SK-N-MC (cell line): ENCODE results near the gene ERF.
A peak's percentile ranks its signal among the peaks of the same experiment; 100 is the strongest.

Source experiments
- DNase-seq: peaks from one replicate; pipeline ENCODE4 v3.0.0-alpha.2; 2011; ENCODE audit warnings: low read depth, low spot score
- H3K27ac ChIP-seq: fragments of 200-600 bp; sonication (generic); 2 replicates; pipeline ENCODE4 v1.5.1; 2016; ENCODE audit warnings: mixed run types
- H3K36me3 ChIP-seq: fragments of 200-600 bp; sonication (generic); 2 replicates; pipeline ENCODE4 v1.6.1; 2017; ENCODE audit warnings: antibody characterized with exemption, low read length, mixed read lengths; ENCODE audit not compliant: insufficient read depth
- H3K4me3 ChIP-seq: fragments of 200-600 bp; sonication (generic); 2 replicates; pipeline ENCODE4 v1.5.1; 2016
- H3K9ac ChIP-seq: fragments of 200-600 bp; sonication (generic); 2 replicates; pipeline ENCODE4 v1.8.0; 2017; ENCODE audit warnings: mixed run types, mixed read lengths; ENCODE audit not compliant: insufficient read length
- H3K9me3 ChIP-seq: fragments of 200-600 bp; sonication (generic); 2 replicates; pipeline ENCODE4 v1.6.1; 2017; ENCODE audit warnings: low read depth, mild to moderate bottlenecking, antibody characterized with exemption, low read length, moderate library complexity, mixed read lengths
- EZH2 ChIP-seq: fragments of 200-600 bp; sonication (generic); IDR thresholded peaks from one replicate; pipeline ENCODE4 v1.6.1; 2017; ENCODE audit warnings: antibody characterized with exemption
- FOXP2 ChIP-seq: optimal IDR thresholded peaks from 2 replicates; pipeline ENCODE3; 2011; ENCODE audit warnings: mild to moderate bottlenecking, moderate library complexity; ENCODE audit not compliant: insufficient read depth; ENCODE audit errors: extremely low read length, control extremely low read depth
- POLR2AphosphoS5 ChIP-seq: IDR thresholded peaks from 2 replicates; pipeline ENCODE4 v1.6.1; 2012; ENCODE audit warnings: mild to moderate bottlenecking, low read depth, low read length, borderline replicate concordance

ERF gene

DNA sequence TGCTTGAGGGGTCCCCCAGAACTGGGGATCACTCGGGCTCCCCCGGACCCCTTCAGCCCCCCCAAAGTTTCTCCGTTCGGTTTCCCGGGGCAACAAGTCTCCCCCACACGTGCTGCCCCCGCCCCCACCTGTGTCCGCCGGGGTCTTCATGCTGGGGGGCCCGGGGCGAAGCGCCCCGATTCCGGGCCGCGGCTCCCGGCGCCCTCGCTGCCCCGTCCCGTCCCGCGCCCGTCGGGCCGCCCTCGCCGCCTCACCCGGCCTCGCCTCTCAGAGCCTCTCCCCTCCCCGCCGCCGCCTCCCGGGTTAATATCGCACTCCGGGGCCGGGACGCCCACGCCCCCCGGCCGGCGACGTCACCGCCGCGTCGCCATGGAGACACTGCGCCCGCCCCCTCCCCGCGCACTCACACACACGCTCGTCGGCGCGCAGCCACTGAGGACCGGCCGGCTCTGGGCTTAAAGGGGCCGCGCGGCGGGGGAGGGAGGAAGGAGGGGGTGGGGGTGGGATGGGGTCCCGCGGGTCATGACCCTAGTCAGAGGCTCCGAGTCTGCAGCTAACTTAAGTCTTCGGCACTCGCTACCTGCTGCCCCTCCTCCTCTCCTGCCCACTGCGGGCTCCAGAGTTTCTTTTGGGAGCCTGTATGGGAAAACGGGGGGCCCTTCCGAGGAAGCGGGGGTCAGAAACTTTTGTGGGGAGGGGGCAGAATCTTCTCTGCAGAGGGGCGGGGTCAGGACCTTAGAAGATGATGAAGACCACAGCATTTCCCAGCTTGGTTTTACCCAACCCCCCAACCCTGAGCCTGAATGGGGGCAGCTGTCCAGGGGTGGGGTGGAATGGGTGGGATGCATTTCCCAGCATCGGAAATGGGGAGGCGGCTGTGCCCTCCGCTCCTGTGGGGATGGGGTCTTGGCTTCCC lies at the start of gene ERF:
Gene ERF (minus strand): TSS at position 279 of the 916 bp plus-strand sequence. CDS start 129 bp downstream, at position 150.
- peak within 1 kb of the TSS; percentile 98 for H3K4me3 ChIP-seq
- peaks cover 5% of the 10 kb centered on the region; the same call in 1 of the 2 replicates for H3K36me3 ChIP-seq
- H3K27ac ChIP-seq = peak within 1 kb of the TSS; percentile 95
- H3K9ac ChIP-seq = peak within 1 kb of the TSS; percentile 96
- DNase-seq = no peak
- H3K9me3 ChIP-seq = no peaks in the 10 kb centered on the region
- no peak for TF ChIP-seq FOXP2
- TF ChIP-seq EZH2 = no peak
- peak; percentile 82; the same call in 1 of the 2 replicates for TF ChIP-seq POLR2AphosphoS5

DNA sequence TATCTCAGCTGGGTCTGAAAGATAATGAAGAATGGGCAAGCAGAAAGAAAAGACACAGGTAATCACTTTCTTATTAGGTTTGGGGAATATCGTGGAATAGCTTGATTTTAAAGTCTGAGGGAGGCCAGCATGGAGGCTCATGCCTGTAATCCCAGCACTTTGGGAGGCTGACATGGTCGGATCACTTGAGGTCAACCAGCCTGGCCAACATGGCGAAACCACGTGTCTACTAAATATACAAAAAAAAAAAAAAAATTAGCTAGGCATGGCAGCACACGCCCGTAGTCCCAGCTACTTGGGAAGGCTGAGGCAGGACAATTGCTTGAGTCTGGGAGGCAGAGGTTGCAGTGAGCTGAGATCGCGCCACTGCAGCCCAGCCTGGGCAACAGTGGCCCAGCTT lies 48.9 kb upstream of the ERF start:
- H3K9ac ChIP-seq = no peak overlapping the region
- H3K36me3 ChIP-seq = peaks cover 7% of the 10 kb centered on the region; the same call in 1 of the 2 replicates
- no peak for DNase-seq
- no peak for TF ChIP-seq POLR2AphosphoS5
- no peak for TF ChIP-seq EZH2
- no peak for TF ChIP-seq FOXP2
- H3K4me3 ChIP-seq = no peak overlapping the region
- no peaks in the 10 kb centered on the region for H3K9me3 ChIP-seq
- H3K27ac ChIP-seq = peak overlapping the region; percentile 83

DNA sequence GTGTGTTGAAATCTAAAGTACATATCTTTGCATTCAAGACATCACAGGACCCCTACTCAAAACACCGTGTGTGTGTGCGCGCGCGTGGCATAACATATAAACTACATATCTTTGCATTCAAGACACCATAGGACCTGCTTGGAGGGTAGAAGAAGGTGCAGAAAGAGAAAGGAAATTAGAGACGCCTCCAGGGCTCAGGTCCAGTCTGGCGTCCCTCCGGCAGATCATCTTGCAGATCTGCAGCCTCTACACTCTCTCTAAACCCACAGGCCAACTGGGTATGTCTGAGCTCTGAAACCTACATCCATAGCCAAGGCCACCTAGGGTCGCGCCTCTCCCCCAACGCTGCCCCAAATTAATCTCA lies 48.2 kb upstream of the ERF start:
- Histone ChIP-seq H3K4me3 (peak overlapping the region; percentile 91), H3K9me3 (no peaks in the 10 kb centered on the region), H3K27ac (peak overlapping the region; percentile 83), H3K36me3 (peaks cover 7% of the 10 kb centered on the region; the same call in 1 of the 2 replicates), H3K9ac (peak overlapping the region; percentile 79)
- DNase-seq = no peak
- TF ChIP-seq EZH2 (no peak), POLR2AphosphoS5 (no peak), FOXP2 (no peak)

DNA sequence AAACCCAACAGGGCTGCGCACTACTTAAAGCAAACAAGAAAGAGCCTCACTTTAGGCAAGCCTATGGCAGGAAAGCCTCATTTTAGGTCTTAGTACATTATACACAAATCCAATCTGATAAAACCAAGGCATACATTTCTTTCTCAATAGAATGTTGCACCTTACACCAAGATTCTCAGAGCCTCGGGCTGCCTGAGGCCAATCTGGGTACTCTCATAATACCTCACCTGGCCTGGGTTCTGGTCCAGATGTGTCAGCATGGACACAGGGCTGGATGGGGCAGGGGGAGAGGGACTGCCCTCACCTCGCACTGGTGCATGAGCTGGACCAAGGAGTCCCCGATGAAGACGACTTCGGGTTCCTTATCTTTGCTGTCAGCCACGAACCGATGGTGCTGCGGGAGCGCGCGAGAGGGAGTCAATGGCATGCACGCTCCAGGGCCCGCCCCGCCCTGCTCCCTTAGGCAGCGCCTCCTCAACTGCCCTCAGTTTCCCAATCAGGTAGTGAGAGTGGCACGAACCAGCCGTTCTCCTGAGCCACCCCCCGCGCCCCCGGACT lies 46.8 kb upstream of the ERF start, which contains the start of gene PRR19:
Gene PRR19 (plus strand): TSS at position 487 of the 558 bp plus-strand sequence. CDS start 7,453 bp downstream, outside the sequence.
- no peak for DNase-seq
- Histone ChIP-seq H3K36me3 (peaks cover 11% of the 10 kb centered on the region; the same call in 1 of the 2 replicates), H3K9me3 (no peaks in the 10 kb centered on the region), H3K27ac (peak within 1 kb of the TSS; percentile 83), H3K9ac (peak within 1 kb of the TSS; percentile 79), H3K4me3 (peak within 1 kb of the TSS; percentile 91)
- TF ChIP-seq EZH2 (no peak), FOXP2 (no peak), POLR2AphosphoS5 (no peak)

- H3K27ac ChIP-seq = no peak overlapping the region
- DNase-seq = no peak
- H3K9ac ChIP-seq = no peak overlapping the region
- H3K4me3 ChIP-seq = no peak overlapping the region
- no peaks in the 10 kb centered on the region for H3K9me3 ChIP-seq
- peaks cover 50% of the 10 kb centered on the region; the same call in 1 of the 2 replicates for H3K36me3 ChIP-seq
- TF ChIP-seq EZH2 = no peak
- no peak for TF ChIP-seq FOXP2
- no peak for TF ChIP-seq POLR2AphosphoS5
Measured at GRCh38 chr19:42297039-42297438, 42.1 kb upstream of the ERF start.

- H3K9ac ChIP-seq = no peak overlapping the region
- no peak for DNase-seq
- H3K27ac ChIP-seq = peak overlapping the region; percentile 46; the same call in 1 of the 2 replicates
- H3K9me3 ChIP-seq = no peaks in the 10 kb centered on the region
- H3K4me3 ChIP-seq = no peak overlapping the region
- H3K36me3 ChIP-seq = peaks cover 60% of the 10 kb centered on the region
- TF ChIP-seq FOXP2 = no peak
- peak; percentile 75 for TF ChIP-seq POLR2AphosphoS5
Measured at GRCh38 chr19:42295831-42296525, 41.0 kb upstream of the ERF start.

GRCh38 chr19:42295342-42295741 lies 40.4 kb upstream of the ERF start:
- Histone ChIP-seq H3K9ac (no peak overlapping the region), H3K36me3 (peaks cover 67% of the 10 kb centered on the region), H3K4me3 (no peak overlapping the region), H3K27ac (peak overlapping the region; percentile 46; the same call in 1 of the 2 replicates), H3K9me3 (no peaks in the 10 kb centered on the region)
- DNase-seq = no peak
- TF ChIP-seq POLR2AphosphoS5 (no peak), EZH2 (no peak), FOXP2 (no peak)
